GM19351 (cell line): ENCODE data around the gene IL10.
"Not testable (repeated sequence)": the region's sequence is repeated elsewhere in the genome, so short reads cannot be mapped to it uniquely, and the experiment has no call there.

Source experiments
- ATAC-seq: cut with Tn5 transposase; IDR thresholded peaks from one replicate; pipeline ENCODE4 v1.9.1; 2021; ENCODE audit warnings: mild to moderate bottlenecking, moderate library complexity; ENCODE audit not compliant: unreplicated experiment

The IL10 gene

DNA sequence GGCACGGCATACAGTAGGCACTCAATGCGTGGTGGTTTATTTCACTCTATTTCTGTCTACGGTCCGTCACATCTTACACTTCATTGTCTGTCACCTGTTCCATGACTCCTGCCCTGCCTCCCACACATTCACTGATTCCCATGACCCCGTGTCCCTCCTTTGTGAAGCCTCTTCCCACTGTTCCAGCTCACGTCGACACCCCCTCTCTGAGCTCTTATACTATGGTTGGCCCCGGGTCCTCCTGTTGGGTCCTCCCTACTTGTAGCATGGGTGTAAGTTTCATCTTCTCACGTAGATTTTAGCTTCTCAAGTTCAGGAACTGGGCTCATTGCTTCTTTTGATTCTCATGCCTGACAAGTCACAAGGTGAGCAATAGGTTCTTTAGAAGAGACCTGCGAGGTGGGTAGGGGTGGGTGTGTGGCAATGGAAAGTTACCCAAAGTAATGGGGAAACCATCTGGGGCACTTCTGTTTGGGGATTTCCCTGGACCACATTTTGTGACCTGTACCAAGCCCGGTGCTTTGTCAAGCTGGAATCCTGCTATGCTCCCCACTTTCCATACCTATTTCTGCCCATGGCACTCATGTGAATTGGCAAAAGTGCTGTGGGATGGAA is 22.1 kb upstream of the IL10 start:
- ATAC-seq = no peak

DNA sequence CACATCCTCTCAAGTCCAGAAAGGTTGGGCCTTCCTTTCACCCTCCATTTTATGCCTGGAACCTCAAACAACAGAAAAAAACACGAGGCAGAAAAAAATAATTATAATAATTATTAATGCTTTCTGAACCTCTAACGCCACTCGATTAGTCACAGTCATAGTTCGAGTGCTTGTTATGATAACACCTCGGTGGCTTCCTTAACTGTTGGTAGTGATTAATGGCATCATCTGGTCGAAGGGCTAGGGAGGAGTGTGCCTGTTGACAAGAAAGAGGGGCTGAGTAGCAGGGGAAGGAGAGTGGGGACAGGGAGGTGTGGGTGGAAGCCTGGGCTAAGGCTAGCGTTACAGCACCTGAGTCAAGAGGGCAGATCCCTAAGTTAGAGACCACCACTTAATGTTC is 21.3 kb upstream of the IL10 start:
- ATAC-seq = no peak

DNA sequence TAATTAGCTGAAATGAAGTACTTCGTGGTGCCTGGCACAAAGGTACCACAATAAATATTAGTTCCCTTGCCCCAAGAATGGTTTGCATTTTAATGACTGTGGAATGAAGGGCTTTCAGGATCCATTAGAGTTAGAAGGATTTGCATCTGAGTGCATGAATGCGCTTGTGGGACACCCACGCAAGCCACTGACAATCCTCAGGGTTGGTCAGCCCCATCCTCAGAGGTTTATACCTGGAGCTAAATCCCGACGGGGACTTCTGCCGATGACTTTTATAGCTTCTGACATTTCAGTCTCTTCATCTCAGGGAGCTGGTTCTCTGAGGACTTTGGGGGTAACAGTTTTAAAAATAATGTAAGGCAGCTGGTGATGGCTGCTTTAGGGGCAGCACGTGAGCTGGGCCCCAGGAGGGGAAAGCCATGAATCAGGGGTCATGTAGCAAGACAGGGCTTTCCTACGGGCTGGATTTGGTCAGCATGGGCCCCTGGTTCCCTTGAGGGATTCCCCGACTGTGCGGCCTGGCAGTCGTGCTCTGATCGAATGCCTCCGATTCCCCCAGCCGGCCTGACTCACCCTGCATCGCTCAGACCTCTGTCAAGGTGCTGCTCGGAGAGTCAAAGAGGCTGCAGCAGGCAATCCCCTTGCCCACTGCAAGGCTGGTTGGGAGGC is 20.8 kb upstream of the IL10 start:
- peak; percentile 45 for ATAC-seq

DNA sequence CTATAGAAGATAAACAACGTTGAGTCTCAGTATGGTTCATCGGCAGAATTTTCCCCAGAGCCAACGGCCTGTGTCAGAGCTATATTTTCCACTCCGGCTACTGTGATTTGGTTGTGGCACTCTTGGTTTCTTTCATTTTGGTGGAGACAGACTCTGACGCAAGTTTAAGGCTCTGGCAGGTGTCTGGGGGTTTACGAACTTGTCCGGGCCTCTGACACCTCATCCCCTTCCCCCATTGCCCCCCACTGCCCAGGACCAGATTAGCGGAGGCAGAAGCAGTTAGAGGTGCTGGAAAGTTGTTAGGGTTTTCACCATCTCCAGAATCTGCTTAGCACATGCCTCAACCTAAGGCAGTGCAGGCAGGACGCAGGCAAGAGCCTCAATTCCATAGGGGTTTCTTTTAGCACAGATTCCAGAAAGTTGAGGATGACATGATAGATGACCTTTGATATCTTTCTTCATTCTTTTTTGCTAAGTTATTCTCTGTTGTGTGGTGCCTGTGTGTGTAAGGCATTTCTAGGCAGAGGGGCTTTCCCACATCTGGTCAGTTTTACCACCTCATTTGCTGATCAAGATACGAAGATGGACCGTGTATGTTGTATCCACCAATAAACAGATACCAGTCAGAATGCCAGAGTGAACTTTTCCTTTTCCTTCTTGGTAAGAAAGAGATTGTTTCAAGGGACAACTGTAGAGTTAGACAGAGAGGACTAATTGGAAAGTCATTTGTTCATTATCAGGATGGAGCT is 18.4 kb upstream of the IL10 start:
- peak; percentile 44 for ATAC-seq

DNA sequence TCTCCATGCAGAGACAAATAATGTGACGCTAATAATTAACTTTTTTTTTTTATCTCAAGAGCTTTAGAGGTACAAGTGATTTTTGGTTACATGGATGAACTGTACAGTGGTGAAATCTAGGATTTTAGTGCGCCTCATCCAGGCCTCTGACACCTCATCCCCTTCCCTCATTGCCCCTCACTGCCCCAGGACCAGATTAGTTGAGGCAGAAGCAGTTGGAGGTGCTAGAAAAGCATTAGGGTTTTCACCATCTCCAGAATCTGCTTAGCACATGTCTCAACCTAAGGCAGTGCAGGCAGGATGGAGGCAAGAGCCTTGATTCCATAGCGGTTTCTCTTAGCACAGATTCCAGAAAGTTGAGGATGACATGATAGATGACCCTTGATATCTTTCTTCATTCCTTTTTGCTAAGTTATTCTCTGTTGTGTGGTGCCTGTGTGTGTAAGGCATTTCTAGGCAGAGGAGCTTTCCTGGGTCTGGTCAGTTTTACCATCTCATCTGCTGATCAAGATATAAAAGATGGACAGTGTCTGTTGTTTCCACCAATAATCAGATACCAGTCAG is 16.3 kb upstream of the IL10 start:
- no peak for ATAC-seq

DNA sequence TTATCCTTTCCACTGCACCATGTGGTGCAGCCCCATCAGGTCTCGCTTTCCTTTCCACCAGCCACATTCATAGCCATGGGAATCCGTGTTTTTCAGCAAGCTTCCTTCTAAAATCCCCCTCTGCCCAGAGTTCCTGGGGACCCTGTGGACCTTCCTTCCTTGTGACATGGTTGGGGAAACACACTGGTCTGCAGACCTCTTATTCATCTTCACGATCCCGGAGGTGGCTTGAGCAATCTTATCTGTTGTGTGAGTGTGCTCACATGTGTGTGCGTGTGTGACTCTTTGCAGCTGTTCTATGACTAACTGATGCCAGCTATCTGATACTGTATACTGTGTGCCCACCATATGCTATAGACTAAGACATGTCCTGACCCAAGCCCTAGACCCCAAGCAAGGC is 15.6 kb upstream of the IL10 start:
- no peak for ATAC-seq

DNA sequence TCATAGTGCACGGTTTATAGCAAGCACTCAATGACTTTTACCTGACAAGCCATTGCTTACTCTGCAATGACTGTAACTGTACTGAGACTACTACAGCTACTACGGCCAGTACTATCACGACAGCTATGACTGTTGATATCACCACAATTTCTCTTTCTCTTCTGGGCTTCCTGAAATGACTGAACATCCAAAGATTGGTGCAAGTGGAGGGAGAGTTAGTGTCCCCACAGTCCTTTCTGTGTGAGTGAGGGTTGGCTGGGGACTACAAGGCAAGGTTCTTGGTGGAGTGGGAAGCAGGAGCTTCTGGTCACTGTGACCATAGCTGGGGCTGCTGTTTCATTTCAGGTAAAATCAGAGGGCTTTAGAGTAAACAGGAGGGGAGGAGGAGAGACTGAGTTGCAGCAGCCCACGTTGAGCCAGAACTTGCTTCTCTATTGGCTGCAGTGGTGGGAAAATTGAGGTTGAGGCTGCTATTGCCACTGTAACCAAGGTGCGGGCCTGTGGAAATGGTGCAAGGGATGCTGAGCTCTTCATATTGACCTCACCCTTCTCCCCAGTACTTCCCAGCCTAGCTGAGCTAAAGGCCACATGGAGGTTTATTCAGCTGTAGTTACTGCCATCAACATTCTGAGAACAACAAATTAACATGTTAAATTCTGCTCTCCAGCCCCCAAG is 14.1 kb upstream of the IL10 start:
- peak; percentile 32 for ATAC-seq

DNA sequence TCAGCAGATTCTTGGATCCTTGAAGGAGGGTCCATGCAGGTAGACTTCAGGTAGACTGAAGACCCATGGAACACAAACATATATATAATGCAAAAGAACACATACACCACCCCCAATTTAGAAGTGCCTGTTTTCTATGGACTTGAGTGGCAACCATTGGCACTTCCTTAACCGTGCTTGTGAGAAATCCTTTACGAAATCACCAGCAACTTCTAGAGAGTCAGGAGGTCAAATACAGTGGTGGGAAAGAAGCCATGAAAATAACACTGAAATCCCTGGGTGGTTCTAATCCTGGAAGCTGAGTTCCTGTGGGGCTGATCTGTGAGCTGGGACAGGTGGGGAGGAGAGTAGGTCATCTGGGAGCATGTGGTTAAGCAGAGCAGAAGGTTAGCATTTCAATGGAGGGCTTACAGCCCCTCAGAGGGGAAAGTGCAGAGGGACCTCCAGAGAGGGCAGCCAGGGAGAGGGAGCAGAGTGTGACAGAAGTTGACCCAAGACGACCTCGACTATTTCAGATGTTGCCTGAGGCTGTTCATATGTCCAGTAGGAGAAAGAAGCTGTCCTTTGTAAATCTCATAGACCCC is 13.0 kb upstream of the IL10 start:
- ATAC-seq = no peak

DNA sequence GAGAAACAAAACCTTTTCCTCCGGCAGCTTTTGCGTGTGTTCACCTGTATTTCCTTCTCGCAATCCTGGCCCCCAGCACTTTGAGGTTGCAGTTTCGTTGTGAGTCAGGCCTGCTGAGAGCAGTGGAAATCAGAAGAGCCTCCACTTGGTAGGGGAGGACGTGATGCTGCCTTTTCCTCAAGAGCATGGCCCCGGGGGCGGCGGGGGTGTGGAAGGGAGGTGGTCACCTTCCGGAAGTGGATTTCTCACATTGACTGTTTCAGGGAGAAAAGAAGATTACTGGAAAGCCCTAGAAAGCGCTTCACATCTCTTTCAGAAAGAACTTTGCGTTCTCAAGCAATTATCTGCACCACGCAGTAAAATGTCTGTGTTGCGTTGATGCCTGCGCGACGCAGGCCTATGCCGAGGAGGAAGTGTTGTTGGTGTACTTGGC is 12.2 kb upstream of the IL10 start:
- ATAC-seq = peak; percentile 66

DNA sequence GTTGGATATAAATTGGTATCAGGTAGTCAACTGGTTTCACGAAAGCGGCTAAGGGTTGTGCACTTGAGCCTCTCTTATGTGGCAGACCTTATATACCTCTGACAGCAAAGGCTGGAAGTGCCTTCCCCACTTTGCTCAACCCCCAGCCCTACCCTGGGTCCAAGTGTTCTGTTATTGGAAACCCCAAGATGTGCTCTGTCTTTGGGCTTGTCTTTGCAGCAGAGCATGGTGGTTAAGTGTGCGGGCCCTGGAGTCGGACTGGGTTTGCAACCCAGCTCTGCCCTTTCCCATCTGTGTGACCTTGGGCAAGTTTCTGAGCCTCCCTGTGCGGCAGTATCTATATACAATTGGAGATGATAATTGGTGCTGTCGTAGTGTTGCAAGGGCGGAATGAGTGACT is 11.2 kb upstream of the IL10 start:
- no peak for ATAC-seq

DNA sequence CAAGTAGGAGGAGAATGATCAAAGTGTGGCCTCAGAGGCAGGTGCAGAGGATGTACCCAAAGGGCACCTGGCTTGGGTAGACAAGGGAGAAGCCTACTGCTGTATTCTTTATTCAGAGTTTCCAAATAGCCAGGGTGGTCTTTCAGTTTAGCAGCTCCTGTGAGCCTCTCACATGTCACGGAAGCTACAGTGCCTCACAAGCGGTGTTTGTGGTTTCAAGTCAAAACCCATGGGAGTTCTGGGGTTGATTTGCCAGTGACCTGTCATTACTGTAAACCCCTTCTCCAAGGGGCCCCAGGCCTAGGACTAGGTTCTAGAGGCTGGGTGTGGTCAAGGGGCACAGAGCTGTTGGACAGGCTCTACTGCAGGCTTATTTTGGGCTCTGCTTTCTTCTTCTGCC is 10.2 kb upstream of the IL10 start:
- ATAC-seq = peak; percentile 54

DNA sequence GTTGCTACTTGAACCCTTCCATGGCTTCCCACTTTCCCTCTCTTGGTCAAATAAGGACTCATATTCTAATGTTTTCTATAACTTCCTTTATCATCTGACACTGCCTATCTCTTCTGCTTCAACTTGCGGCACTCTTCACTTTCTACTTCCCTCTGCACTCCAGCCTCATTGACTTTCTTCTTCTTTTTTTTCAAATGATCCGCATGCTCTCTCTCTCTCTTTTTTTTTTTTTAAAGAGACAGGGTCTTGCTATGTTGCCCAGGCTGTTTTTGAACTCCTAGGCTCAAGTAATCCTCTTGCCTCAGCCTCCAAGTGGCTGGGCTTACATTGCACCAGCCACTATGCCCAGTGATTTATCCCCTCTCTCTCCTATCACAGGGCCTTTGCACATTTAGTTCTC is 7.3 kb upstream of the IL10 start:
- no peak for ATAC-seq

DNA sequence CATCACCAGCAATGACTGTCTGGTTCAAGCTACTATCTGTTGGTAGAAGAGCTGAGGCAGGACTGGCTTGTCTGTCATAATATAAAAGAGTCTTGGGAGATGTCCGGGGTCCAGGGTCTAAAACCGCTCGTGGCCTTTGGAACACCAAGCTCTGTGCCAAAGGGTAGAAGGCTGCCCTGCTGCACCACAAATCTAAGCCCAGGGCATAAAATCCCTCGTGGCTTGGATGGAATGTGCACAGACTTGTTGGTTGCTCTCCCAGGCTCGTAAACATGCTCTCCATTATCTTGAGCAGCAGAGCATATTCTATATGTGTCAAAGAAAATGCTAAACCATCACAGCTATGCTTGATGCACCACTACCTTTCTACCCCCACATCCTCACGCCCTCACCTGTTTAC is 6.6 kb upstream of the IL10 start:
- ATAC-seq = not testable (repeated sequence)

DNA sequence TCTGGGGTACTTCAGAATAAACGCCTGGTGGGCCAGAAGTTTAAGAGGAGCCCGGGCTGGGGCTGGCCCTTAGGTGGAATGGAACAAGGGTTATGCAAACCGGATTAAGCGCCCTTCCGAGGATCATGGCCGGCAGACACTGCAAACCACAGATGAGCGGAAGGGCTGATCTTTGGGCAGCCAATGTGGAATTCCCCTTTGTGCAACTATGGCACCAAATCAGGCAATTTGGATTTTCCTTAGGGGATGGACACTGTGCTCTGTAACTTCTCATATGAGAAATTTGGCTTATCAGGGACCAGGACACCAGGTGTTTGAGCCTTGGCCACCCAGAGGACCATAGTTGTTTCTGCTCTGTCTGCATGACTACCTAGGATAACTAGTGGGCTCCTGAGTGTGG is 5.7 kb upstream of the IL10 start:
- no peak for ATAC-seq

DNA sequence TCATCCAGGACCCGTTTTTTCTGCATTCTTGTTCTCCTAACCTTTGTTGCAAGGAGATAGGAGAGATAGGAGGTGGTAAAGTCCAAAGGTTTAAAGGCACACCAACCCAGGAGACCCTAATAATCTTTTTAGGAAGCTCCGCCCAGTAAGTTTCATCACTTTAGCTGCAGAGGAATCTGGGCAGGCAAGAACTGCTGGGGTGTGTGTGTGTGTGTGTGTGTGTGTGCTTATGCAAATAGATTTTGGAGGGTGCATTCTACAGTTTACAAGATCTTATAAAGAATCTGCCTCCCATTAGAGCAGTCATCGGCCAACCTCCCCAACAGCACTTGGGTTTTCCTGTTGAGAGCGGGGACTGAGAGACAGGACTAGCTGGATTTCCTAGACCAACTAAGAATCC is 3.9 kb upstream of the IL10 start:
- no peak for ATAC-seq

DNA sequence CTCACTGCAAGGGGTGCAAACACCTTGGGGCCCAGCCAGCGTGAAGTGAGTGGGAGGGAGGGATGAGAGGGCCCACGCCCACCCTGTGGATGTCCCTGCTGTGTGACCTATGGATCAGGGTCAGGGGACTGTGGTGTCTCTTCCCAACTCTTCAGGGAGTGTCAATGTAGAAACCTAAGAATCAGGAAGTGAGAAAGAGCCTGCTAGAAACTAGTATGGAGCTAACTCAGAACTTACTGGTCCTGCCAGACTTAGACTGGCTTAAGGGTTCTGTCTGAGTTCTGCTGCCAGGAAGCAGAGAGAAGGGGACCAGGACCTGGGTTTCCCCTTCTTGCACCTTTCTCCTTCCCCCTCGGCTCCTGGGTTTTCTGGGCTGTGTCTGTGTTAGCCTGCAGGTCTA is 1.8 kb upstream of the IL10 start:
- no peak for ATAC-seq

DNA sequence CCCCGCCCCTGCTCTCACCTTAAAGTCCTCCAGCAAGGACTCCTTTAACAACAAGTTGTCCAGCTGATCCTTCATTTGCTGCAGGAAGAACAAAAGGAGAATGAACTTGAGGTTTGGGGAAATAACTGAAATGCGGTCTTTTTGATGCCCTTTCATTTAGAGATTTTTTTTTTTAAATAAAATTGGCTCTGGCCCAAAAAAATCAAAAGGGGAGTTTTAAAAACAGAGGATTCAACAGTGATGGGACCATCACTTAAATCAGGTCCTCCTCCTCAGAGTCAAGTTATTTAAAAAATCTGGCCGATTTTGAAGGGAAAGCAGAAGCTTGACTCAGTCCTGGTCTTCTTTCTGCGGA is 979 bp downstream of the IL10 start:
- ATAC-seq = no peak

DNA sequence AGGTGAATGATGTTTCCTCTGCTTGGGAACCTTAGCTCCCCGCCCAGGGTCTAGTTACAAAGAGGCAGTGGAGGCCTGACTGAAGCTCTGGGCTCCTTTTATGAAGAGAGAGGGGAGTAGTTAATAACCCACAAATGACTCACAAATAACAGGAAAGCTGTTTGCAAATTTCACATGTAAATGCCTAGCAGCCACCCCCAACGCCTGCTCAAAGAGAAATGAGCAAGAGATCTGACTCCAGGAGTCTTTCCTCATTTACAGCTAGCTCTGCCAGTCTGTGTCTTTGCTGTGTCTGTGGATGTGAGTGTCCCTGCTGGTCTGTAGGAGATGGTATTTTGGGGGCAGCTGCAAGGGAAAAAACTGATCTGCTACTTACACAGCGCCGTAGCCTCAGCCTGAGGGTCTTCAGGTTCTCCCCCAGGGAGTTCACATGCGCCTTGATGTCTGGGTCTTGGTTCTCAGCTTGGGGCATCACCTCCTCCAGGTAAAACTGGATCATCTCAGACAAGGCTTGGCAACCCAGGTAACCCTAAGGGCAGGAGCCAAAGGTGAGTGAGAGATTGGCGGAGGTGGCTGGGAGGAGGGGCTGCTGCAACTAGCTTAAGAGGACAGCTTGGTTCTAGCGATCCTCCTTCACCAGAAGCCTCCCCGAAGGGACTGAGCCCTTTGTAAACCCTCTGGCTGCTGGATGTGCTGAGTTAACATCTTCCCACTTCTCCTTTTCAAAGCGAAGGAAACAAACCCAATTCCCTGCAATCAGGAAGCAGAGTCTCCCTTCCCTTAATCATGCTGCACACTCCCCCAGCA is 1.6 kb downstream of the IL10 start, which contains the start of gene IL19:
TSS of gene IL19 (plus strand) at position 243 of the 807 bp plus-strand sequence. CDS start 65,890 bp downstream, outside the sequence.
- no peak for ATAC-seq

DNA sequence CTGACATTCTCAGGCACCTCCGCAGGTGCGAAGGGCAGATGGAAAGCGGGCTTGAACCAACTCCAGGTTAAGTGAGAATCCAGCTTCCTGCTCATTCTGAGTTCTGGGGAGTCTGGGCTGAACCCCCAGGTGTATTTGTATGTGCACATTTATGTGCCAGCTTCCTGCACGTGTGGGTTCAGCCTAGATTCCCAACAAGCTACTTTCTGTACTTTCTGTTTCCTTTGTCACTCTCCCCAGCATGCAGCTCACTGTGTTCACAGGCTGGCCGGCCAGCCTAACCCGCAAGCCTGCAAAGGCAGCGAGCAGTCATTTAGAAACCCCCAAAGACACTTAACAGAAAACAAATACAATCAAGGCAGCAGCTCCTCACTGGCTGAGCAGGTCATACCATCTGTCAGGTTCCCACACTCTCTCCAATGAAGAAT is 3.0 kb downstream of the IL10 start:
- peak; percentile 80 for ATAC-seq
